ENCODE measurements around the gene TMEM256. TPM values are rescaled to one million over a fixed set of nuclear protein-coding genes. Genes with fewer than 3 reads are reported as not detected.
A peak's percentile ranks its signal among the peaks of the same experiment; 100 is the strongest.
"Not testable (repeated sequence)": the region's sequence is repeated elsewhere in the genome, so short reads cannot be mapped to it uniquely, and the experiment has no call there.

Gene TMEM256
- total RNA-seq, 4 donors from 2014 or later: 26.0 to 131 (median 115) TPM

GRCh38 chr17:7380321-7380720 lies 23.6 kb downstream of the TMEM256 start:
- H3K27me3 ChIP-seq: no peaks in the 10 kb centered on the region
- H3K9me3 ChIP-seq: no peaks in the 10 kb centered on the region
- peak overlapping the region in 1 of 2 donors; percentile 64 for H3K27ac ChIP-seq
- TF ChIP-seq POLR2A (IDR thresholded peaks at IDR 0.05): no peak
- no peak for TF ChIP-seq CTCF (IDR thresholded peaks at IDR 0.05)
- H3K36me3 ChIP-seq: no peaks in the 10 kb centered on the region
- peaks cover 0 to 11% of the 10 kb centered on the region in 2 donors for H3K4me1 ChIP-seq
- intact Hi-C loops (cut with DNase I; ENCODE audit: low total_unique reads): no loop called here
- peak overlapping the region; percentile 13 to 43 for H3K4me3 ChIP-seq
- DNase-seq: no peak

- intact Hi-C loops (cut with DNase I; ENCODE audit: low total_unique reads): no loop called here
- Histone ChIP-seq H3K4me1 (peaks cover 0 to 7% of the 10 kb centered on the region in 2 donors), H3K4me3 (no peak overlapping the region), H3K36me3 (no peaks in the 10 kb centered on the region), H3K27me3 (no peaks in the 10 kb centered on the region), H3K9me3 (no peaks in the 10 kb centered on the region), H3K27ac (no peak overlapping the region)
- no peak for DNase-seq
- TF ChIP-seq POLR2A (IDR thresholded peaks at IDR 0.05) (no peak), CTCF (IDR thresholded peaks at IDR 0.05) (no peak)
Observed at GRCh38 chr17:7379134-7379533, 24.8 kb downstream of the TMEM256 start.

GRCh38 chr17:7374353-7374752 lies 29.5 kb downstream of the TMEM256 start:
- intact Hi-C loops (cut with DNase I; ENCODE audit: low total_unique reads): no loop called here
- Histone ChIP-seq H3K4me3 (no peak overlapping the region), H3K36me3 (no peaks in the 10 kb centered on the region), H3K27me3 (no peaks in the 10 kb centered on the region), H3K4me1 (no peaks in the 10 kb centered on the region), H3K27ac (no peak overlapping the region), H3K9me3 (no peaks in the 10 kb centered on the region)
- TF ChIP-seq POLR2A (IDR thresholded peaks at IDR 0.05) (no peak), CTCF (IDR thresholded peaks at IDR 0.05) (no peak)
- no peak for DNase-seq

- Histone ChIP-seq H3K4me1 (no peaks in the 10 kb centered on the region), H3K4me3 (no peak overlapping the region), H3K9me3 (no peaks in the 10 kb centered on the region), H3K27ac (no peak overlapping the region), H3K27me3 (no peaks in the 10 kb centered on the region), H3K36me3 (no peaks in the 10 kb centered on the region)
- TF ChIP-seq POLR2A (IDR thresholded peaks at IDR 0.05) (no peak), CTCF (IDR thresholded peaks at IDR 0.05) (no peak)
- intact Hi-C loops (cut with DNase I; ENCODE audit: low total_unique reads): no loop called here
- no peak for DNase-seq
Observed at GRCh38 chr17:7370853-7371252, 33.0 kb downstream of the TMEM256 start.

- H3K36me3 ChIP-seq: no peaks in the 10 kb centered on the region
- no peak for DNase-seq
- no peaks in the 10 kb centered on the region for H3K27me3 ChIP-seq
- TF ChIP-seq POLR2A (IDR thresholded peaks at IDR 0.05) (no peak), CTCF (IDR thresholded peaks at IDR 0.05) (no peak)
- H3K27ac ChIP-seq: no peak overlapping the region
- no peaks in the 10 kb centered on the region for H3K9me3 ChIP-seq
- H3K4me3 ChIP-seq: no peak overlapping the region
- intact Hi-C loops (cut with DNase I; ENCODE audit: low total_unique reads): no loop called here
- H3K4me1 ChIP-seq: no peaks in the 10 kb centered on the region
Observed at GRCh38 chr17:7369825-7370224, 34.1 kb downstream of the TMEM256 start.

- H3K4me1 ChIP-seq; H3K27me3 ChIP-seq; DNase-seq; H3K9me3 ChIP-seq; H3K27ac ChIP-seq; H3K36me3 ChIP-seq; intact Hi-C loops (cut with DNase I; ENCODE audit: low total_unique reads); H3K4me3 ChIP-seq: not testable (repeated sequence)
Observed at GRCh38 chr17:7368599-7368994, 35.3 kb downstream of the TMEM256 start.

All from uterus (tissue), 4 donors.